Measurements from ENCODE around the gene WHAMM.
A peak's percentile ranks its signal among the peaks of the same experiment; 100 is the strongest.

- TF ChIP-seq EZH2 (IDR thresholded peaks at IDR 0.05; ENCODE audit: low read length), result no peak
- TF ChIP-seq, protein P1, sequence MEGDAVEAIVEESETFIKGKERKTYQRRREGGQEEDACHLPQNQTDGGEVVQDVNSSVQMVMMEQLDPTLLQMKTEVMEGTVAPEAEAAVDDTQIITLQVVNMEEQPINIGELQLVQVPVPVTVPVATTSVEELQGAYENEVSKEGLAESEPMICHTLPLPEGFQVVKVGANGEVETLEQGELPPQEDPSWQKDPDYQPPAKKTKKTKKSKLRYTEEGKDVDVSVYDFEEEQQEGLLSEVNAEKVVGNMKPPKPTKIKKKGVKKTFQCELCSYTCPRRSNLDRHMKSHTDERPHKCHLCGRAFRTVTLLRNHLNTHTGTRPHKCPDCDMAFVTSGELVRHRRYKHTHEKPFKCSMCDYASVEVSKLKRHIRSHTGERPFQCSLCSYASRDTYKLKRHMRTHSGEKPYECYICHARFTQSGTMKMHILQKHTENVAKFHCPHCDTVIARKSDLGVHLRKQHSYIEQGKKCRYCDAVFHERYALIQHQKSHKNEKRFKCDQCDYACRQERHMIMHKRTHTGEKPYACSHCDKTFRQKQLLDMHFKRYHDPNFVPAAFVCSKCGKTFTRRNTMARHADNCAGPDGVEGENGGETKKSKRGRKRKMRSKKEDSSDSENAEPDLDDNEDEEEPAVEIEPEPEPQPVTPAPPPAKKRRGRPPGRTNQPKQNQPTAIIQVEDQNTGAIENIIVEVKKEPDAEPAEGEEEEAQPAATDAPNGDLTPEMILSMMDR (optimal IDR thresholded peaks at IDR 0.05 in 1 of 3, IDR thresholded peaks at IDR 0.05 in 1 of 3, conservative IDR thresholded peaks at IDR 0.05 in 1 of 3; ENCODE audit: extremely low read depth in 1 of 3, insufficient read depth in 2 of 3, low read length in 3 of 3), result peak; percentile 87 to 96 (median 96)
These were observed 40.4 kb downstream of the WHAMM start for GRCh38 chr15:82849556-82850512.

Measured in keratinocyte (primary cell).